Measurements from ENCODE around the gene GDF3.

- TF ChIP-seq, protein P1, sequence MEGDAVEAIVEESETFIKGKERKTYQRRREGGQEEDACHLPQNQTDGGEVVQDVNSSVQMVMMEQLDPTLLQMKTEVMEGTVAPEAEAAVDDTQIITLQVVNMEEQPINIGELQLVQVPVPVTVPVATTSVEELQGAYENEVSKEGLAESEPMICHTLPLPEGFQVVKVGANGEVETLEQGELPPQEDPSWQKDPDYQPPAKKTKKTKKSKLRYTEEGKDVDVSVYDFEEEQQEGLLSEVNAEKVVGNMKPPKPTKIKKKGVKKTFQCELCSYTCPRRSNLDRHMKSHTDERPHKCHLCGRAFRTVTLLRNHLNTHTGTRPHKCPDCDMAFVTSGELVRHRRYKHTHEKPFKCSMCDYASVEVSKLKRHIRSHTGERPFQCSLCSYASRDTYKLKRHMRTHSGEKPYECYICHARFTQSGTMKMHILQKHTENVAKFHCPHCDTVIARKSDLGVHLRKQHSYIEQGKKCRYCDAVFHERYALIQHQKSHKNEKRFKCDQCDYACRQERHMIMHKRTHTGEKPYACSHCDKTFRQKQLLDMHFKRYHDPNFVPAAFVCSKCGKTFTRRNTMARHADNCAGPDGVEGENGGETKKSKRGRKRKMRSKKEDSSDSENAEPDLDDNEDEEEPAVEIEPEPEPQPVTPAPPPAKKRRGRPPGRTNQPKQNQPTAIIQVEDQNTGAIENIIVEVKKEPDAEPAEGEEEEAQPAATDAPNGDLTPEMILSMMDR (conservative IDR thresholded peaks at IDR 0.05 in 1 of 2, IDR thresholded peaks at IDR 0.05 in 1 of 2; ENCODE audit: low read depth in 1 of 2, low read length in 2 of 2) = no peak
- TF ChIP-seq EZH2 (IDR thresholded peaks at IDR 0.05; ENCODE audit: low read length, missing control alignments) = no peak
Measured at GRCh38 chr12:7646178-7646475, 49.4 kb downstream of the GDF3 start.

Measured in fibroblast of lung (primary cell).